Neural cell (in vitro differentiated cells): ENCODE data around the gene UBAP2L. TPM values are rescaled to one million over a fixed set of nuclear protein-coding genes. Genes with fewer than 3 reads are reported as not detected.

Experiments used
- H2AFZ ChIP-seq: fragments of 200-600, 300-800 bp; sonication (generic), shearing (Covaris generic); 2 replicates; pipeline ENCODE4 v1.6.0; 2014; ENCODE audit warnings: low read depth, mild to moderate bottlenecking, antibody characterized with exemption, low read length, moderate library complexity
- H3F3A ChIP-seq: fragments of 200-600 bp; shearing (Covaris generic); 2 replicates; pipeline ENCODE4 v1.6.1; 2016; ENCODE audit warnings: mild to moderate bottlenecking, moderate library complexity, mixed read lengths, antibody characterized with exemption, low read length; ENCODE audit not compliant: insufficient read depth, poor library complexity, severe bottlenecking
- H3K27ac ChIP-seq: fragments of 200-600, 300-800 bp; sonication (generic), shearing (Covaris generic); 2 replicates; pipeline ENCODE4 v1.5.1; 2014; ENCODE audit warnings: mild to moderate bottlenecking, low read length, moderate library complexity
- H3K27me3 ChIP-seq: fragments of 300-800, 200-600 bp; sonication (generic), shearing (Covaris generic); 2 replicates; pipeline ENCODE4 v1.6.0; 2014; ENCODE audit warnings: mild to moderate bottlenecking, low read depth, low read length, moderate library complexity; ENCODE audit not compliant: insufficient read depth
- H3K36me3 ChIP-seq: fragments of 300-800, 200-600 bp; sonication (generic), shearing (Covaris generic); 2 replicates; pipeline ENCODE4 v1.5.1; 2014; ENCODE audit warnings: mild to moderate bottlenecking, antibody characterized with exemption, low read length, moderate library complexity; ENCODE audit not compliant: insufficient read depth
- H3K4me2 ChIP-seq: fragments of 300-800, 200-600 bp; sonication (generic), shearing (Covaris generic); 2 replicates; pipeline ENCODE4 v1.6.0; 2014; ENCODE audit warnings: mild to moderate bottlenecking, low read length
- H3K4me3 ChIP-seq: fragments of 300-800, 200-600 bp; sonication (generic), shearing (Covaris generic); 2 replicates; pipeline ENCODE4 v1.5.1; 2014; ENCODE audit warnings: mild to moderate bottlenecking, low read length, moderate library complexity
- H3K79me2 ChIP-seq: fragments of 200-600 bp; shearing (Covaris generic); replicated peaks from 2 replicates; pipeline ENCODE4 v1.6.0; 2014; ENCODE audit warnings: mild to moderate bottlenecking, low read length, moderate library complexity; ENCODE audit not compliant: insufficient read depth
- H3K9ac ChIP-seq: fragments of 300-800, 200-600 bp; sonication (generic), shearing (Covaris generic); 2 replicates; pipeline ENCODE4 v1.6.1; 2016; ENCODE audit warnings: mild to moderate bottlenecking, low read length, mixed read lengths
- H3K9me2 ChIP-seq: fragments of 200-600 bp; shearing (Covaris generic); 2 replicates; pipeline ENCODE4 v1.6.1; 2016; ENCODE audit warnings: mild to moderate bottlenecking, low read length, mixed read lengths; ENCODE audit not compliant: insufficient read depth
- H3K9me3 ChIP-seq: fragments of 200-600, 300-800 bp; sonication (generic), shearing (Covaris generic); 2 replicates; pipeline ENCODE4 v1.6.1; 2016; ENCODE audit warnings: mild to moderate bottlenecking, mixed run types, low read length, moderate library complexity, mixed read lengths
- H4K20me1 ChIP-seq: fragments of 200-600 bp; shearing (Covaris generic); 2 replicates; pipeline ENCODE4 v1.6.1; 2016; ENCODE audit warnings: mild to moderate bottlenecking, mixed run types; ENCODE audit not compliant: insufficient read depth
- CTCF ChIP-seq: fragments of 450-650 bp; IDR thresholded peaks from 2 replicates; pipeline ENCODE4 v1.5.1; 2014; ENCODE audit warnings: antibody characterized with exemption, mild to moderate bottlenecking, moderate library complexity; ENCODE audit not compliant: poor library complexity, severe bottlenecking
- EZH2 ChIP-seq: fragments of 200-600, 300-800 bp; shearing (Covaris generic), sonication (generic); IDR thresholded peaks from 2 replicates; pipeline ENCODE4 v1.6.1; 2014; ENCODE audit warnings: antibody characterized with exemption, low read length, borderline replicate concordance, mild to moderate bottlenecking; ENCODE audit not compliant: insufficient read depth, poor library complexity, severe bottlenecking
- MXI1 ChIP-seq: fragments of 450-650 bp; conservative IDR thresholded peaks from 2 replicates; pipeline ENCODE4 v1.6.1; 2014; ENCODE audit warnings: antibody characterized with exemption, mild to moderate bottlenecking; ENCODE audit not compliant: poor library complexity, severe bottlenecking
- POLR2AphosphoS5 ChIP-seq: IDR thresholded peaks from 2 replicates; pipeline ENCODE4 v1.6.1; 2012
- RAD21 ChIP-seq: fragments of 450-650 bp; conservative IDR thresholded peaks from 2 replicates; pipeline ENCODE4 v1.6.1; 2014; ENCODE audit warnings: antibody characterized with exemption, mild to moderate bottlenecking, moderate library complexity
- REST ChIP-seq: IDR thresholded peaks from 2 replicates; pipeline ENCODE4 v1.6.1; 2012; ENCODE audit warnings: borderline replicate concordance
- SMC3 ChIP-seq: fragments of 450-650 bp; conservative IDR thresholded peaks from 2 replicates; pipeline ENCODE4 v1.6.1; 2014; ENCODE audit warnings: antibody characterized with exemption, mild to moderate bottlenecking, moderate library complexity; ENCODE audit not compliant: poor library complexity
- TAF1 ChIP-seq: IDR thresholded peaks from 2 replicates; pipeline ENCODE4 v1.6.1; 2012; ENCODE audit warnings: low read depth
- polyA plus RNA-seq: library from polyadenylated mRNA; depleted of rRNA; stranded (reverse); fragments of >200 nt; gene quantifications from 2 replicates; pipeline ENCODE4 v1.2.3, GENCODE V29; 2014

UBAP2L gene
- polyA plus RNA-seq, 1 donor from 2014 or later: 44.7 TPM

- Histone ChIP-seq H3K79me2 (no peaks in the 10 kb centered on the region), H3K9ac (no peak overlapping the region), H3K36me3 (no peaks in the 10 kb centered on the region), H3K9me2 (no peaks in the 10 kb centered on the region), H3F3A (no peaks in the 10 kb centered on the region), H3K27ac (no peak overlapping the region), H3K4me2 (no peak overlapping the region), H2AFZ (no peak overlapping the region), H3K9me3 (no peaks in the 10 kb centered on the region), H4K20me1 (no peaks in the 10 kb centered on the region), H3K4me3 (no peak overlapping the region), H3K27me3 (no peaks in the 10 kb centered on the region)
- TF ChIP-seq TAF1 (no peak), REST (no peak), RAD21 (no peak), EZH2 (no peak), CTCF (no peak), SMC3 (no peak), POLR2AphosphoS5 (no peak)
Measured at GRCh38 chr1:154190550-154190949, 30.2 kb upstream of the UBAP2L start.

DNA sequence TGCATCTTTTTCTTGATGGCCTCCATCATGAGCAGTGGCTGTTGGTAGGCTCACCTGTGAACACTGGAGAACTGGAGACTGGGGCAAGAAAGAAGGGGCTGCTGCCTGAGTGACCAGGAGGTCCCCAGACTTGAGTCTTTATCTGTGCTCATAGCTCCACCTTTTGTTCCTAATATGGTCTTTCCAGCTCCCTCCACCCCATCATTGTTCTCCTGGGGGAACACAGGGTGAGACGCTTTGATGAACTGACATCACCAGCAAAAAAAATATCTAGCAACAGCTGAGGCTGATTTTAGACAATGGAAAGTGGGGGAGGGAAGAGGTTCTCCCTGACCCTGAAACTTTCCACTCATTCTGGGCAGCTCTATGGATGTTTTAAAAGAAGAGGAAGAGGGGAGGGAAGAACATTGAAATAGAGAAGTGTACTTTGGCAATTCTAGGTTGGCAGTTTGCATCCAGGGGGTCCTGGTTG lies 28.7 kb upstream of the UBAP2L start, which contains the start of gene TPM3:
Gene TPM3 (minus strand): TSS at position 111 of the 472 bp plus-strand sequence. CDS start 82 bp downstream, at position 29.
- no peak for TF ChIP-seq CTCF
- no peak for TF ChIP-seq POLR2AphosphoS5
- TF ChIP-seq TAF1: no peak
- no peak for TF ChIP-seq MXI1
- TF ChIP-seq REST: no peak
- no peaks in the 10 kb centered on the region for H3K36me3 ChIP-seq
- no peaks in the 10 kb centered on the region for H3K9me2 ChIP-seq
- H3K27me3 ChIP-seq: no peaks in the 10 kb centered on the region
- H3K4me2 ChIP-seq: no peak within 1 kb of the TSS
- H3K9ac ChIP-seq: no peak within 1 kb of the TSS
- H3K79me2 ChIP-seq: no peaks in the 10 kb centered on the region
- no peak within 1 kb of the TSS for H3K4me3 ChIP-seq
- H4K20me1 ChIP-seq: no peaks in the 10 kb centered on the region
- no peaks in the 10 kb centered on the region for H3K9me3 ChIP-seq
- no peaks in the 10 kb centered on the region for H3F3A ChIP-seq
- no peak within 1 kb of the TSS for H2AFZ ChIP-seq
- no peak within 1 kb of the TSS for H3K27ac ChIP-seq
